PC-3 (cell line): ENCODE results near the gene NTM. TPM values are rescaled to one million over a fixed set of nuclear protein-coding genes. Genes with fewer than 3 reads are reported as not detected.

Source experiments
- ATAC-seq: fragments of 200-7000 bp; cut with Tn5 transposase; 2 replicates; pipeline ENCODE4 v1.9.1; 2020; ENCODE audit warnings: mild to moderate bottlenecking, moderate library complexity
- BruUV-seq: library from RNA; stranded (reverse); fragments of 400-500 nt; replicated peaks from 2 replicates; lab custom pipeline; 2021; lab: Mats Ljungman, UMichigan
- CTCF ChIA-PET: fragments of 300-600 bp; sonication (Branson Sonifier 250); formaldehyde crosslinking; loops from one replicate; lab custom pipeline; 2022; ENCODE audit warnings: antibody characterized with exemption; lab: Charles Lee
- POLR2A ChIA-PET: fragments of 300-600 bp; sonication (Branson Sonifier 250); formaldehyde crosslinking; loops from one replicate; lab custom pipeline; 2022; ENCODE audit warnings: antibody characterized with exemption; ENCODE audit not compliant: unreplicated experiment; lab: Charles Lee
- DNase-seq: peaks from one replicate; pipeline ENCODE4 v3.0.0-alpha.2; 2015
- H2AFZ ChIP-seq: fragments of 300-600 bp; sonication (generic); 2 replicates; pipeline ENCODE4 v1.6.0; 2016; ENCODE audit warnings: antibody characterized with exemption, low read length
- H3F3A ChIP-seq: fragments of 300-600 bp; sonication (generic); one replicate; pipeline ENCODE4 v1.6.0; 2017; ENCODE audit warnings: antibody characterized with exemption, low read length, control low read depth, mild to moderate bottlenecking; ENCODE audit not compliant: unreplicated experiment
- H3K27ac ChIP-seq: fragments of 300-600 bp; sonication (generic); 2 replicates; pipeline ENCODE4 v1.5.1; 2016; ENCODE audit warnings: mild to moderate bottlenecking, low read length
- H3K27me3 ChIP-seq: fragments of 300-600 bp; sonication (generic); 2 replicates; pipeline ENCODE4 v1.6.1; 2016; ENCODE audit warnings: low read length, mixed read lengths
- H3K36me3 ChIP-seq: fragments of 300-600 bp; sonication (generic); 2 replicates; pipeline ENCODE4 v1.6.1; 2016; ENCODE audit warnings: low read depth, mixed run types, low read length, mixed read lengths
- H3K4me1 ChIP-seq: fragments of 300-600 bp; sonication (generic); 2 replicates; pipeline ENCODE4 v1.5.1; 2016; ENCODE audit warnings: low read length; ENCODE audit not compliant: insufficient read depth
- H3K4me2 ChIP-seq: fragments of 300-600 bp; sonication (generic); 2 replicates; pipeline ENCODE4 v1.6.0; 2016; ENCODE audit warnings: low read length
- H3K4me3 ChIP-seq: fragments of 300-600 bp; sonication (generic); 2 replicates; pipeline ENCODE4 v1.5.1; 2016; ENCODE audit warnings: mild to moderate bottlenecking, low read length, mixed read lengths
- H3K79me2 ChIP-seq: fragments of 300-600 bp; sonication (generic); 2 replicates; pipeline ENCODE4 v1.6.1; 2017; ENCODE audit warnings: low read length, mixed read lengths
- H3K9ac ChIP-seq: fragments of 300-600 bp; sonication (generic); 2 replicates; pipeline ENCODE4 v1.6.0; 2016; ENCODE audit warnings: mild to moderate bottlenecking, low read length
- H3K9me2 ChIP-seq: fragments of 300-600 bp; sonication (generic); replicated peaks from 2 replicates; pipeline ENCODE4 v1.6.1; 2016; ENCODE audit warnings: mixed run types, low read length, mixed read lengths
- H3K9me3 ChIP-seq: fragments of 300-600 bp; sonication (generic); 2 replicates; pipeline ENCODE4 v1.6.1; 2016; ENCODE audit warnings: low read length, mixed read lengths
- H4K20me1 ChIP-seq: fragments of 300-600 bp; sonication (generic); 2 replicates; pipeline ENCODE4 v1.6.1; 2016; ENCODE audit warnings: low read length, mixed read lengths
- EZH2 ChIP-seq: fragments of 300-600 bp; sonication (generic); IDR thresholded peaks from one replicate; pipeline ENCODE4 v1.6.1; 2017; ENCODE audit warnings: antibody characterized with exemption, mild to moderate bottlenecking, low read length; ENCODE audit not compliant: unreplicated experiment
- EZH2phosphoT487 ChIP-seq: fragments of 300-600 bp; sonication (generic); IDR thresholded peaks from 2 replicates; pipeline ENCODE4 v1.6.1; 2018; ENCODE audit warnings: mild to moderate bottlenecking, antibody characterized with exemption, low read length, borderline replicate concordance
- intact Hi-C: fragments of 100-400 bp; cut with micrococcal nuclease; formaldehyde crosslinking; loops from 2 replicates; pipeline ENCODE4 v1.9.0; 2023
- total RNA-seq: library from RNA; depleted of rRNA; stranded (reverse); fragments of >200 nt; gene quantifications from 2 replicates; pipeline ENCODE4 v1.2.3, GENCODE V29; 2014
- TF ChIP-seq, protein P1 (sequence below): fragments of 300-600 bp; sonication (generic); conservative IDR thresholded peaks from 2 replicates; pipeline ENCODE4 v1.5.1; 2017; ENCODE audit warnings: antibody characterized with exemption, low read depth, mild to moderate bottlenecking, low read length

The NTM gene
- total RNA-seq, 1 experiment from 2014 or later = not detected

- peak; percentile 18 for DNase-seq
Measured at GRCh38 chr11:131987703-131988102, 617.3 kb downstream of the NTM start.

DNA sequence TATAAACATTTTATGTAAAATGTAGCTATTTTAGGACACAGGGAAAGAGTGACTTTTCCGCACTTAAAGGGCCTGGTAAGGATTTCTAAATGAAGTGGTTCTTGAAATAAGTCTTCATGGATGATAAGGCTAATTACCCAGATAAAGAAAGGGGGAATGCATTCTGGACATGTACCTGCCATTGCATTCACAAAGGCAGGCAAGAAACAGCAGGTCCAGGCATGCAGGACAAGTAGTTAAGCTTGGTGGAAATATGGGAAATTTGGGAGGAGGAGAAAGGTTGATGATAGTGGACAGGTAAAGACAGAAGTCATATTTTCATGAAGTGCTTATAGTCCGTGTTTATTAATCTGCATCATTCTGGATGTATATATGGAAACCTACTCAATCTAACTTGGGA is 621.2 kb downstream of the NTM start:
- ChIA-PET CTCF (no interaction called here), POLR2A (no interaction called here)
- Histone ChIP-seq H3K79me2 (no peaks in the 10 kb centered on the region), H3K27ac (no peak overlapping the region), H2AFZ (no peak overlapping the region), H3K9me2 (no peaks in the 10 kb centered on the region), H3K4me2 (no peak overlapping the region), H3K9ac (no peak overlapping the region), H3K36me3 (no peaks in the 10 kb centered on the region), H3K9me3 (peaks cover 18% of the 10 kb centered on the region), H3K4me3 (no peak overlapping the region), H3K27me3 (no peaks in the 10 kb centered on the region), H4K20me1 (no peaks in the 10 kb centered on the region), H3F3A (no peaks in the 10 kb centered on the region), H3K4me1 (no peaks in the 10 kb centered on the region)
- DNase-seq (no peak), ATAC-seq (no peak)
- BruUV-seq = no TSS peak
- intact Hi-C loops = no loop called here
- TF ChIP-seq EZH2phosphoT487 = no peak
- no peak for TF ChIP-seq EZH2
- TF ChIP-seq, protein P1, sequence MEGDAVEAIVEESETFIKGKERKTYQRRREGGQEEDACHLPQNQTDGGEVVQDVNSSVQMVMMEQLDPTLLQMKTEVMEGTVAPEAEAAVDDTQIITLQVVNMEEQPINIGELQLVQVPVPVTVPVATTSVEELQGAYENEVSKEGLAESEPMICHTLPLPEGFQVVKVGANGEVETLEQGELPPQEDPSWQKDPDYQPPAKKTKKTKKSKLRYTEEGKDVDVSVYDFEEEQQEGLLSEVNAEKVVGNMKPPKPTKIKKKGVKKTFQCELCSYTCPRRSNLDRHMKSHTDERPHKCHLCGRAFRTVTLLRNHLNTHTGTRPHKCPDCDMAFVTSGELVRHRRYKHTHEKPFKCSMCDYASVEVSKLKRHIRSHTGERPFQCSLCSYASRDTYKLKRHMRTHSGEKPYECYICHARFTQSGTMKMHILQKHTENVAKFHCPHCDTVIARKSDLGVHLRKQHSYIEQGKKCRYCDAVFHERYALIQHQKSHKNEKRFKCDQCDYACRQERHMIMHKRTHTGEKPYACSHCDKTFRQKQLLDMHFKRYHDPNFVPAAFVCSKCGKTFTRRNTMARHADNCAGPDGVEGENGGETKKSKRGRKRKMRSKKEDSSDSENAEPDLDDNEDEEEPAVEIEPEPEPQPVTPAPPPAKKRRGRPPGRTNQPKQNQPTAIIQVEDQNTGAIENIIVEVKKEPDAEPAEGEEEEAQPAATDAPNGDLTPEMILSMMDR = no peak

More at GRCh38 chr11:131987703-131988102, 617.3 kb downstream of the NTM start:
- TF ChIP-seq EZH2 (no peak), EZH2phosphoT487 (no peak)
- TF ChIP-seq, protein P1 = no peak
- no peak overlapping the region for H3K9ac ChIP-seq
- no peaks in the 10 kb centered on the region for H3K9me3 ChIP-seq
- no TSS peak for BruUV-seq
- ATAC-seq = no peak
- intact Hi-C loops = no loop called here
- H3K4me2 ChIP-seq = no peak overlapping the region
- no peak overlapping the region for H2AFZ ChIP-seq
- ChIA-PET CTCF (no interaction called here), POLR2A (no interaction called here)
- H3K27me3 ChIP-seq = no peaks in the 10 kb centered on the region
- H4K20me1 ChIP-seq = no peaks in the 10 kb centered on the region
- H3F3A ChIP-seq = no peaks in the 10 kb centered on the region
- H3K36me3 ChIP-seq = no peaks in the 10 kb centered on the region
- H3K4me1 ChIP-seq = no peaks in the 10 kb centered on the region
- H3K79me2 ChIP-seq = no peaks in the 10 kb centered on the region
- no peak overlapping the region for H3K4me3 ChIP-seq
- H3K9me2 ChIP-seq = no peaks in the 10 kb centered on the region
- no peak overlapping the region for H3K27ac ChIP-seq

DNA sequence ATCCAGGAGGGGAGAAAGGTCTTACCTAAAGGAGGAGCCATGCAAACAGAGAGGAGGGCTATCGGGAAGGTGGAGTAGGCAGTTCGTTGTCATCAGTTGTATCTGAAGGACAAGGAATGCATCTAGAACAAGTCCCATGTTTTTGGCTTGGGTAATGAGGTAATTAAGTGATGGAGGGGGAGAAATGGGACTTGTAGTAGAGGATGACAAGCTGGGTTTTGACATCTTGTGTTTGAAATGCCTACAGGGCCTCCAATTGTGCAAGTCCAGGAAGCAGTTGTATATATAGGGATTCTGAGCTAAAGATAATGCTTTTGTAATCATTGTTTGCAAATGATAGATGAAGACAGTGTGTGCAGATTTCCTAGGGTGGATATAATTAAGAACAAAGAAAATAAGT is 622.8 kb downstream of the NTM start:
- Histone ChIP-seq H3K9me3 (peaks cover 18% of the 10 kb centered on the region), H3K9me2 (no peaks in the 10 kb centered on the region), H3K4me3 (no peak overlapping the region), H3K27ac (no peak overlapping the region), H3K27me3 (no peaks in the 10 kb centered on the region), H4K20me1 (no peaks in the 10 kb centered on the region), H3K4me1 (no peaks in the 10 kb centered on the region), H3K79me2 (no peaks in the 10 kb centered on the region), H3F3A (no peaks in the 10 kb centered on the region), H3K36me3 (no peaks in the 10 kb centered on the region), H3K9ac (no peak overlapping the region), H3K4me2 (no peak overlapping the region), H2AFZ (no peak overlapping the region)
- ATAC-seq (no peak), DNase-seq (no peak)
- BruUV-seq = no TSS peak
- ChIA-PET POLR2A (no interaction called here), CTCF (no interaction called here)
- no peak for TF ChIP-seq EZH2
- TF ChIP-seq, protein P1 = no peak
- TF ChIP-seq EZH2phosphoT487 = no peak
- intact Hi-C loops = no loop called here
